ENCODE data around the gene AGBL4. TPM values are rescaled to one million over a fixed set of nuclear protein-coding genes. Genes with fewer than 3 reads are reported as not detected.

The AGBL4 gene
- total RNA-seq, 5 donors from 2014 or later (not counting 1 experiment from before 2014, with no cell fraction given), result 0.58 TPM; not detected in 4

DNA sequence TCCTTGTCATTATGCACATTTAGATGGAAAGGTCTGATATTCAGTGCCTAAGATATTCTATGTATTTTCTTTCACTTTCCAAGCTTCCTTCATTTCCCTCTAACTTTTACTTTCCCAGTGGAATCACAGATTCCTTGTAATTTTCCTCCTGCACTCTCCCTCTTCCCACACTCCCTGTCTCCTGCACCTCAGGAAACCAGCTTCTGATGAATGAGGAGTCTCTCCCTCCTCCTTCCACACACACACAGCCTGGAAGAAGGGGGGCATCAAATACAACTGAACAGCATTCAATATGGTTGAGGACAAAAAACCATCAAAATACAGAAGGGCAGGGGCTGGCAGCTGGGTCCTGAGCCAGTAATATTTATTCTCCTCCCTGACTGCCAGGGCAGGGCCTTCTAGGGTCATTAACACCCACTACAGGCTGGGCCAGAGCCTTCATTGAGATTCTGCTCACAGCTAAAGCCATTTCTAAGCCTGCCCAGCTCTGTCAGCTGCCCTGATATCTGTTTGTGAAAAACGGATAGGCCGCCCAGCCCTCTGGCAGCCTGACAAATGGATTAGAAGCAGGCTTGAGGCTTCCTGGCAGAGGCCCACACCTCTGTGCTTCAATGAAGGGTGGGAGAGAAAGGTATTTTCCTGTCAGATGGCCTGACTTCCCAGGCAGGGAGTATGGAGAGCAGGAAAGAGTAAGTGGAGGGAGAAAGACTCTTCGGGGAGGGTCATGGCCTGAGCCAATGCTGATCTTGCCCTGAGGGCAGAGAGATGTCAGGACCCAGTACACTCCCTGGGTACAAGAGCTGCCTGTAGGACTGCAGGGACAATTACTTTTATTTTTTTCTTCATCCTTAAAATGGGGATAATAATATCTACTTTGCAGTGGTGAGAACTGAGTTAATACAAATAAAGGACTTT is 1412.9 kb downstream of the AGBL4 start:
- no peak for ATAC-seq (replicated peaks in 1 of 4)
- Mint-ChIP-seq H3K4me3 (no peak overlapping the region), H3K27ac (no peak overlapping the region), H3K9me3 (no peaks in the 10 kb centered on the region), H3K36me3 (no peaks in the 10 kb centered on the region), H3K27me3 (peaks cover 1 to 11% of the 10 kb centered on the region in 2 donors), H3K4me1 (no peaks in the 10 kb centered on the region)
- no peak overlapping the region for H3K27ac ChIP-seq (ENCODE audit: low read length)
- ChIA-PET POLR2A (no interaction called here), CTCF (interaction anchor here in 1 of 2 donors (0.6 kb wide), 1 partner anchor 923 kb away, joined by 8 read pairs; no protein-coding TSS in a partner anchor)
- DNase-seq, result no peak
- 82% methylated on average over 3 of the region's 3 CpGs for WGBS (ENCODE audit: insufficient coverage)
- no peaks in the 10 kb centered on the region for H3K9me3 ChIP-seq
- H3K27me3 ChIP-seq (replicated peaks in 1 of 2; ENCODE audit: control insufficient read depth in 2 of 2, extremely low read depth in 1 of 2, insufficient read depth in 2 of 2, low read length in 1 of 2), result peaks cover 0 to 2% of the 10 kb centered on the region in 2 experiments
- no peaks in the 10 kb centered on the region for H3K4me1 ChIP-seq (ENCODE audit: control insufficient read depth in 1 of 2, extremely low read depth in 1 of 2, insufficient read depth in 2 of 2, low read length in 2 of 2)
- H3K36me3 ChIP-seq (ENCODE audit: control insufficient read depth in 2 of 2, extremely low read depth in 1 of 2, insufficient read depth in 1 of 2, low read length in 1 of 2), result no peaks in the 10 kb centered on the region
- H3K4me3 ChIP-seq (ENCODE audit: control insufficient read depth in 1 of 2, extremely low read depth in 1 of 2, low read length in 1 of 2), result no peak overlapping the region

DNA sequence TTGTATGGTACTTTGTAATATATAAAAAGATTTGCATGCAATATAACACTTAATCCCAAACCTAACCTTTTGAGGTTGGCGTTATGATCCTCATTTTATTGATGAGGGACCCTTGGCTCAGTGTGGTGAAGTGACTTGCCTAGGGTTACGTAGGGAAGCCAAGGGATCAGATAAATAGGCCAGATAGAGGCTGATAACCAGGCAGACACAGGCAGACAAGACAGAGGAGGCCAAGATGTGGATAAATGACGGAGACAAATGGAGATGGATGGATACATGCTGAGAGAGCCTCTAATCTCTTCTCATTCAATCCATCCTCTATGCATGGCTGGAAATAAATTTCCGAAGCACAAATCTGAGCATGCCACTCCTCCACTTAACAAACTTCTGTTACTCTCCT is 1414.9 kb downstream of the AGBL4 start:
- CTCF ChIA-PET, result no interaction called here
- no peaks in the 10 kb centered on the region for H3K36me3 Mint-ChIP-seq
- WGBS (ENCODE audit: insufficient coverage), result 78% methylated on average over 2 of the region's 4 CpGs
- H3K4me3 Mint-ChIP-seq, result no peak overlapping the region
- peaks cover 3 to 11% of the 10 kb centered on the region in 2 donors for H3K27me3 Mint-ChIP-seq
- H3K4me1 Mint-ChIP-seq, result no peaks in the 10 kb centered on the region
- no peak overlapping the region for H3K27ac Mint-ChIP-seq
- Histone ChIP-seq H3K27me3 (replicated peaks in 1 of 2; ENCODE audit: control insufficient read depth in 2 of 2, extremely low read depth in 1 of 2, insufficient read depth in 2 of 2, low read length in 1 of 2) (peaks cover 0 to 2% of the 10 kb centered on the region in 2 experiments), H3K4me3 (ENCODE audit: control insufficient read depth in 1 of 2, extremely low read depth in 1 of 2, low read length in 1 of 2) (no peak overlapping the region), H3K4me1 (ENCODE audit: control insufficient read depth in 1 of 2, extremely low read depth in 1 of 2, insufficient read depth in 2 of 2, low read length in 2 of 2) (no peaks in the 10 kb centered on the region), H3K9me3 (no peaks in the 10 kb centered on the region), H3K27ac (ENCODE audit: low read length) (no peak overlapping the region), H3K36me3 (ENCODE audit: control insufficient read depth in 2 of 2, extremely low read depth in 1 of 2, insufficient read depth in 1 of 2, low read length in 1 of 2) (no peaks in the 10 kb centered on the region)
- no peaks in the 10 kb centered on the region for H3K9me3 Mint-ChIP-seq
- ATAC-seq (replicated peaks in 1 of 4), result no peak
- POLR2A ChIA-PET, result no interaction called here
- DNase-seq, result no peak

DNA sequence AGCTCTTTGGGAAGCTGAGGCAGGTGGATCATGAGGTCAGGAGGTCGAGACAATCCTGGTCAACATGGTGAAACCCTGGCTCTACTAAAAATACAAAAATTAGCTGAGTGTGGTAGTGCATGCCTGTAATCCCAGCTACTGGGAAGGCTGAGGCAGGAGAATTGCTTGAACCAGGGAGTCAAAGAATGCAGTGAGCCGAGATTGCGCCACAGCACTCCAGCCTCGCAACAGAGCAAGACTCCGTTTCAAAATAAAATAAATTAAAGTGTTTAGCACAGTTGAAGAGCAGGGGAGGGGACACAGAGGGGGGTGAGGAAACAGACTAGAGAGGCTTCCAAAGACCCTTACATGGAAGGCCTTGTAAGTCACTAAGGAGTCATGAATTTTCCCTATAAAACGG is 1420.5 kb downstream of the AGBL4 start:
- ChIA-PET CTCF (no interaction called here), POLR2A (no interaction called here)
- H3K27me3 Mint-ChIP-seq, result peaks cover 1 to 4% of the 10 kb centered on the region in 2 donors
- no peaks in the 10 kb centered on the region for H3K4me1 ChIP-seq (ENCODE audit: control insufficient read depth in 1 of 2, extremely low read depth in 1 of 2, insufficient read depth in 2 of 2, low read length in 2 of 2)
- no peak for DNase-seq
- no peaks in the 10 kb centered on the region for H3K9me3 ChIP-seq
- H3K4me3 Mint-ChIP-seq, result no peak overlapping the region
- no peaks in the 10 kb centered on the region for H3K27me3 ChIP-seq (replicated peaks in 1 of 2; ENCODE audit: control insufficient read depth in 2 of 2, extremely low read depth in 1 of 2, insufficient read depth in 2 of 2, low read length in 1 of 2)
- no peak overlapping the region for H3K27ac Mint-ChIP-seq
- H3K4me3 ChIP-seq (ENCODE audit: control insufficient read depth in 1 of 2, extremely low read depth in 1 of 2, low read length in 1 of 2), result no peak overlapping the region
- H3K27ac ChIP-seq (ENCODE audit: low read length), result no peak overlapping the region
- 70% methylated on average over 2 of the region's 6 CpGs for WGBS (ENCODE audit: insufficient coverage)
- no peaks in the 10 kb centered on the region for H3K9me3 Mint-ChIP-seq
- no peaks in the 10 kb centered on the region for H3K36me3 Mint-ChIP-seq
- no peaks in the 10 kb centered on the region for H3K36me3 ChIP-seq (ENCODE audit: control insufficient read depth in 2 of 2, extremely low read depth in 1 of 2, insufficient read depth in 1 of 2, low read length in 1 of 2)
- no peaks in the 10 kb centered on the region for H3K4me1 Mint-ChIP-seq
- no peak for ATAC-seq (replicated peaks in 1 of 4)

DNA sequence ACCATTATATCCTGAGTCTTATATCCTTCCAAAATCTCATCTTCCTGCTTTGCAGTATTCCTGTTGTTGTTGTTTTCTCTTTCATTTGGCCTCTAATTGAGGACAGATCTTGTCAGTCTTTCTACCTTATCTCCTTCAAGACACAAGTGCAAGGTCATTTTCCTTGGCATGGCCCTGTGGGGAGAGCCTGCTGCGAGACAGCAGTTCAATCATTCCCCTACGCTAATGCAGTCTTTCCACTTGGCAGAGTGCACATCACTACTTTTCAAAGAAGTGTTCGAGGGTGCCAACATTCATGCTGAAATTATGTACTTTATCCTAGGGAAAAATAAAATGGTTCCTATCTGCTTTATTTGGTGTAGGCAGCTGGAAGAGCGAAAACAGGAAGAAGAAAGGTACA is 1421.4 kb downstream of the AGBL4 start:
- no peaks in the 10 kb centered on the region for H3K9me3 Mint-ChIP-seq
- no peaks in the 10 kb centered on the region for H3K4me1 ChIP-seq (ENCODE audit: control insufficient read depth in 1 of 2, extremely low read depth in 1 of 2, insufficient read depth in 2 of 2, low read length in 2 of 2)
- H3K4me3 ChIP-seq (ENCODE audit: control insufficient read depth in 1 of 2, extremely low read depth in 1 of 2, low read length in 1 of 2), result no peak overlapping the region
- WGBS (ENCODE audit: insufficient coverage), result no CpG with 5 or more reads among the region's 4 CpGs
- H3K4me1 Mint-ChIP-seq, result no peaks in the 10 kb centered on the region
- no peaks in the 10 kb centered on the region for H3K27me3 ChIP-seq (replicated peaks in 1 of 2; ENCODE audit: control insufficient read depth in 2 of 2, extremely low read depth in 1 of 2, insufficient read depth in 2 of 2, low read length in 1 of 2)
- H3K27ac Mint-ChIP-seq, result no peak overlapping the region
- no peaks in the 10 kb centered on the region for H3K9me3 ChIP-seq
- H3K27me3 Mint-ChIP-seq, result peaks cover 1 to 4% of the 10 kb centered on the region in 2 donors
- ATAC-seq (replicated peaks in 1 of 4) (no peak), DNase-seq (no peak)
- no peaks in the 10 kb centered on the region for H3K36me3 Mint-ChIP-seq
- ChIA-PET POLR2A (no interaction called here), CTCF (no interaction called here)
- no peak overlapping the region for H3K27ac ChIP-seq (ENCODE audit: low read length)
- H3K4me3 Mint-ChIP-seq, result no peak overlapping the region
- H3K36me3 ChIP-seq (ENCODE audit: control insufficient read depth in 2 of 2, extremely low read depth in 1 of 2, insufficient read depth in 1 of 2, low read length in 1 of 2), result no peaks in the 10 kb centered on the region

DNA sequence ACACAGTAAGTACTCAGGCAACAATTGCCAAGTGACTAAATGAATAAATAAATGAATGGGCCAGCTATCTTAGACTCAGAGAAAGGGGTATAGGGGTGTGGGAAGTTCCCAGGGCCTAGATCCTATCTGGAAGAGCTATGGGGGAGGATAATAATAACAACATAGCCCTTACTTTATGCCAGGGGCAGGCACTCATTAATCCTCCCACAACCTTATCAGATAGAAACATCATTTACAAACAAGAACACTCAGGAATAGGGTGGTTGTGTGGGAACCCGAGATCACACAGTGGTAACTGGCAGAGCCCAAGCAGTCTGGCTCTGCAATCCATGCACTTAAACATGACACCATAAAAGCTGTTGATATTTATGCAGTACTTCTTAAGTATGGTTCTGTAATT is 1423.6 kb downstream of the AGBL4 start:
- no peak overlapping the region for H3K27ac ChIP-seq (ENCODE audit: low read length)
- Mint-ChIP-seq H3K36me3 (no peaks in the 10 kb centered on the region), H3K4me1 (no peaks in the 10 kb centered on the region), H3K27ac (no peak overlapping the region), H3K27me3 (peaks cover under 1 to 4% of the 10 kb centered on the region in 2 donors), H3K9me3 (no peaks in the 10 kb centered on the region), H3K4me3 (no peak overlapping the region)
- no peak for ATAC-seq (replicated peaks in 1 of 4)
- POLR2A ChIA-PET, result no interaction called here
- peaks cover 0 to 2% of the 10 kb centered on the region in 2 experiments for H3K27me3 ChIP-seq (replicated peaks in 1 of 2; ENCODE audit: control insufficient read depth in 2 of 2, extremely low read depth in 1 of 2, insufficient read depth in 2 of 2, low read length in 1 of 2)
- no peaks in the 10 kb centered on the region for H3K36me3 ChIP-seq (ENCODE audit: control insufficient read depth in 2 of 2, extremely low read depth in 1 of 2, insufficient read depth in 1 of 2, low read length in 1 of 2)
- no CpG with 5 or more reads among the region's 1 CpG for WGBS (ENCODE audit: insufficient coverage)
- no peaks in the 10 kb centered on the region for H3K4me1 ChIP-seq (ENCODE audit: control insufficient read depth in 1 of 2, extremely low read depth in 1 of 2, insufficient read depth in 2 of 2, low read length in 2 of 2)
- DNase-seq, result no peak
- CTCF ChIA-PET, result no interaction called here
- H3K4me3 ChIP-seq (ENCODE audit: control insufficient read depth in 1 of 2, extremely low read depth in 1 of 2, low read length in 1 of 2), result no peak overlapping the region
- H3K9me3 ChIP-seq, result no peaks in the 10 kb centered on the region

DNA sequence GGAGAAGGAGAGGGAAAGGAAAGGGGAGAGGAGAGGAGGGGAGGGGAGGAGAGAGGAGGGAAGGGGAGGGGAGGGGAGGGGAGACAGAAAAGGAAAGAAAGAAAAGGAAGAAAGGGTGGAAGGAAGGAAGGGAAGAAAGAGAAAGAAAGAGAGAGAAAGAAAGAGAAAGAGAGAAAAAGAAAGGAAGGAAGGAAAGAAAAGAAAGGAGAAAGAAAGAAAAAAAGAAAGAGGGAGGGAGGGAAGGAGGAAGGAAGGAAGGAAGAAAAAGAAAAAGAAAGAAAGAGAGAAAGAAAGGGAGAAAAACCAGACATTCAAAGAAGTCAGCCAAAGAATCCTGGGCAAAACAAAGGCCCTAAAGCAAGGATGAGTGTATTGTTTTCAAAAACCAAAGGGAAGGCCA is 1426.1 kb downstream of the AGBL4 start:
- Mint-ChIP-seq H3K36me3 (no peaks in the 10 kb centered on the region), H3K27me3 (peaks cover 0 to 4% of the 10 kb centered on the region in 2 donors), H3K4me3 (no peak overlapping the region), H3K9me3 (no peaks in the 10 kb centered on the region), H3K27ac (no peak overlapping the region), H3K4me1 (no peaks in the 10 kb centered on the region)
- ChIA-PET POLR2A (no interaction called here), CTCF (no interaction called here)
- DNase-seq (no peak), ATAC-seq (replicated peaks in 1 of 4) (no peak)
- H3K27me3 ChIP-seq (replicated peaks in 1 of 2; ENCODE audit: control insufficient read depth in 2 of 2, extremely low read depth in 1 of 2, insufficient read depth in 2 of 2, low read length in 1 of 2), result peaks cover 0 to 2% of the 10 kb centered on the region in 2 experiments
- no peak overlapping the region for H3K27ac ChIP-seq (ENCODE audit: low read length)
- H3K36me3 ChIP-seq (ENCODE audit: control insufficient read depth in 2 of 2, extremely low read depth in 1 of 2, insufficient read depth in 1 of 2, low read length in 1 of 2), result no peaks in the 10 kb centered on the region
- H3K4me1 ChIP-seq (ENCODE audit: control insufficient read depth in 1 of 2, extremely low read depth in 1 of 2, insufficient read depth in 2 of 2, low read length in 2 of 2), result no peaks in the 10 kb centered on the region
- H3K9me3 ChIP-seq, result no peaks in the 10 kb centered on the region
- H3K4me3 ChIP-seq (ENCODE audit: control insufficient read depth in 1 of 2, extremely low read depth in 1 of 2, low read length in 1 of 2), result no peak overlapping the region
